HG03280 (cell line): ENCODE measurements around the gene WDR59.
"Not testable (repeated sequence)": the region's sequence is repeated elsewhere in the genome, so short reads cannot be mapped to it uniquely, and the experiment has no call there.

Experiments
- ATAC-seq: cut with Tn5 transposase; IDR thresholded peaks from one replicate; pipeline ENCODE4 v1.9.1; 2021; ENCODE audit warnings: mild to moderate bottlenecking, moderate library complexity; ENCODE audit not compliant: unreplicated experiment

The WDR59 gene

GRCh38 chr16:75012380-75013081 is 27.6 kb upstream of the WDR59 start:
- no peak for ATAC-seq

DNA sequence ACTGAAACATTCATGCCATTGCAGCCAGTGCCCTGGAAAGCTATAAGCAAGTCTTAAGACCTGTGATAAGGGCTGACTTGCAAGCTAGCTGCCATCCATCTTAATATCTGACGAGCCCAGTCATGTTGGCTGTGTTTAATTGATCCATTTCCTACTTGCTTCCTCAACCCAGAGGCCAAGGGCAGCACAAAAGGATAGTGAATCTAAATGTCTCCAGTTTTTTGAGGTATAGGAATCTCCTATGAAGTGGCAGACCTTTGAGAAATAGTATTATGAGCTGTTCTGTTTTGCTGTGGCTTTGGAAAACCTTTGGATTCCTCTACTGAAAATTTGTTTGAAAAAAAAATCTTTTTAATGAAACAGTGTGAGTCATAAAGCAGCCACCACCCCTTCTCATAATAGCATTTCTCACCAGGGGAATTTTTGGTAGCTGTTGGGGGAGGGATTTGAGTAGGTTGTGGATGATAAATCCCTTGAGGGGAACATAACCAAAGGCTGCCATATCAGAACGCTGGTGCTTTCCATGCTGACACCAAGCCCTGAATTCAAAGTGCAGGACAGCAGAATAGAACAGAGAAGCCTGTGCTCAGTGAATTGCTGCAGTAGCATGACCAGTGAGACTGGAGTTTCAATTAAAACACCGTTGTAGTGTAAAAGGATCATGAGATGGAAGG is 26.8 kb upstream of the WDR59 start:
- no peak for ATAC-seq

DNA sequence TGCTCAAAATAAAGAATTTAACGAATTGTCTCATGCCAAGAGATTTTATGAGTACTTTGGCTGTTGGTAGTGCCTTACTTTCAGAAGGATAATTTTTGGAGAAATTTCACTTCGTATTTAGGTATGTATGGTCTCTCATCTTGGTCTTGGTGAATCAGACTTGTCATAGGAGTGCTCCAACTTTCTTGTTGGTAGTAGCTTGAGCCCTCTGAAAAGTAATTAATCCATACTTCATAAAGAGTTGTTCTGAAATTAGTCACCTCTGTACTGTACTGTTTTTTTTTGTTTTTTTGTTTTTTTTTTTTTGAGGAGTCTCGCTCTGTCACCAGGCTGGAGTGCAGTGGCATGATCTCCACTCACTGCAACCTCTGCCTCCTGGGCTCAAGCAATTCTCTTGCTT is 25.5 kb upstream of the WDR59 start:
- no peak for ATAC-seq

GRCh38 chr16:75007443-75007842 is 22.5 kb upstream of the WDR59 start:
- ATAC-seq = no peak

DNA sequence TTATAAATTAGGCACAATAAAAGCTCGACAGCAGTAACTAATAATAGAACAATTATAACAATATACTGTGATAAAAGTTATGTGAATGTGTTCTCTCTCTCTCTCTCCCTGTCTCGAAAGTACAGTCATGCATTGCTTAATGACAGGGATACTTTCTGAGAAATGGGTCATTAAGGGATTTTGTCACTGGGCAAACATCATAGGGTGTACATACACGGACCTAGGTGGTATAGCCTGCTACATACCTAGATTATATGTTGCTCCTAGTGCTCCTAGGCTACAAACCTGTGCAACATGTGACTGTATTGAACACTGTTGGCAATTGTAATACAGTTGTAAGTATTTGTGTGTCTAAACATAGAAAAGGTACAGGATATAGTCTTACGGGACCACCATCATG is 20.8 kb upstream of the WDR59 start:
- no peak for ATAC-seq

- no peak for ATAC-seq
Measured at GRCh38 chr16:75004460-75004859, 19.5 kb upstream of the WDR59 start.

- no peak for ATAC-seq
Measured at GRCh38 chr16:75003931-75004330, 19.0 kb upstream of the WDR59 start.

DNA sequence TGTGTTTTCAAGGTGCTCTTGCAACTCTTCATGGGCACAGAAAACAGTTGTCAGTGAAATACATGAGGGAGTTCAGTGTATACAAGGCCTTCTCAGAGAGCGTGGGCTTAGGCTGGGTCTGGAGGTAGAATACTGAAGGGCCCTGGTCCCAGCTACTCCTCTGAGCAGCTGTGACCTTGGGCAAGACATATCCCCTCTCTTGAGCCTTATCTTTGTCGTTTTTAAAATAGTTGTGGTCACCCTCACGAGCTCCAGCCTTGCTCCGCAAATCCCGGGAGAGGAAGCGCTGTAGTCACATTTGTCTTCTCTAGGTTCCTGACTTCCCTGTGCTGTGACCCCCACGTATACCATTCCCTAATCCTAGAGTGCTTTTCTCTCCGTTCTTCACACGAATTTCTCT is 17.6 kb upstream of the WDR59 start:
- no peak for ATAC-seq

DNA sequence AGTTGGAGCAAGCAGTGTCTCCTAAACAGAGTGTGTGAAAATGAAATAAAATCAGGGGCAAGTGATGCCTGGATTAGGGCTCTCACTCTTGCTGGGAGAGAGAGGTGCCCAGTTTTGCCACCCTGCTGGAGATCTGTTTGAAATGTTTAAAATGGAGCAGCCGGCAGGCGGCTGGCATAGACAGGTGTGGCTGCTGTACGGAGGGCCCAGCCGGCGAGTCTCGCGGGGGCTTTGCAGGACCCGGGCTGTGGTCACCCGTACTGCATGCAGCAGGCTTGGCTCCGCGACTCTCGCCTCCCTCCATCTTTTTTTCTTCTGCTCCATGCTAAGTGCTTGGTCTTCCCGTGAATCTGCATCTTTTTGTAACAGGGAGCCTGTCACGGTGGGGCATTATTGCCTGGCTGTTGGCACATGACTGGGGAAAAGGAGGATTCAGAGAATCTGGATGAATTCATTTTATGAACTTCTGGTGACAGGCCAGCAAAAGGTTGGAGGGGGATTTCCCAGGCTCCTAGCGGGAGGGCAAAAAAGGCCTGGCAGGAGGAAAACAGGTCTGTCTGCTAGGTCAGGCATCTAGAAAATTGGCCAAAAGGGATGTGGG is 15.7 kb upstream of the WDR59 start:
- ATAC-seq = no peak

GRCh38 chr16:74999609-75000480 is 14.9 kb upstream of the WDR59 start:
- ATAC-seq = no peak

GRCh38 chr16:74999219-74999608 is 14.3 kb upstream of the WDR59 start:
- ATAC-seq = peak; percentile 43

DNA sequence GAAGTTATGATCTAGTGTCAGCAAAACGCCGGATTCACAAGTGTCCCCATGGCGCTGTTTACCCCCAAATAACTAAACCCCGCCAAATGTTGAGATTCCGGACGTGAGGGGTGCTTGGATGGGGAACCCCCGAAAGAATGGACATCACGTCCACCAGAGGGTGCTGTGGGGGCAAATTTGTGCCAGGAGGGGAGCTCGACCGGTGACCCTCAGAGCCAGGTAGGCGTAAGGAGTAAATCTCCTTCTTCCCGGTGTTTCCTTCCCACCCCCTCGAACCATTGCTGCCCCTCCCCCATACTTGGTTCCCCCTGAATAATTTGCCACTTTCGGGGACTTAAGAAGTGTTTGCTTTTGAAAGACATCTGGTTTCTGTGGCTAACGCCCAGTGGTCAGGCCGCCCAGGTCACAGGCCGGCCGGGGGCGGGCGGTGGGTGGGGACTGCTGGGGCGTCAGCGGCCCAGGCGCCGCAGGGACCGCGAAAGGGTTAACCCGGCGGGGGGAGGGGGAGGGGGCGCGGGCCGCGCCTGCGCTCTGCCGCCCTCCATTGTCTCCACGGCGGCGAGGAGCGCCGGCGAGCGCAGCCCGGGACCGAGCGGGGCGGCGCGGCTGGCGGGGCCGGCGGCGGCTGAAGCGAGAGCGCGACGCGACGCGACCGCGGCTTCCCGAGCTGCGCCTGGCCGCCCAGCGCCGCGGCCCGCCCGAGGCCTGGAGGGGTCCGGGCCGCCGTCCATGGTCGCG is 13.7 kb upstream of the WDR59 start, which contains the start of gene ZNRF1:
ZNRF1 (plus strand) TSS at position 544 of the 738 bp plus-strand sequence. CDS start 648 bp downstream, outside the sequence.
- ATAC-seq = peak; percentile 68

DNA sequence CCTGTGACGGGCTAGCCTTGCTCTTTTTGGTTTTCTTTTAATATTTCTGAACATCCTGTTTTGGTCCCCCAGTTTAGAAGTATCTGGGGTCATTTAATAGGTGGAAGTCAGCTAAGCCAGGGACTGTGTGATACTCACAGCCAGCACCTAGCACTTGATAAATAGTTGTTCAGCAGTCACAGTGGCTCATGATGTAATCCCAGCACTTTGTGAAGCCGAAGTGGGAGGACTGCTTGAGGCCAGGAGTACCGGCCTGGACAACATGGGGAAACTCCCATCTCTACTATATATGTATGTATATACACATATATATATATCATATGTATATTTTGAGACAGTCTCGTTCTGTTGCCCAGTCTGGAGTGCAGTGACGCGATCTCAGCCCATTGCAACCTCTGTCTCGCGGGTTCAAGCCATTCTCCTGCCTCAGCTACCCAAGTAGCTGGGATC is 12.1 kb upstream of the WDR59 start:
- ATAC-seq = no peak

DNA sequence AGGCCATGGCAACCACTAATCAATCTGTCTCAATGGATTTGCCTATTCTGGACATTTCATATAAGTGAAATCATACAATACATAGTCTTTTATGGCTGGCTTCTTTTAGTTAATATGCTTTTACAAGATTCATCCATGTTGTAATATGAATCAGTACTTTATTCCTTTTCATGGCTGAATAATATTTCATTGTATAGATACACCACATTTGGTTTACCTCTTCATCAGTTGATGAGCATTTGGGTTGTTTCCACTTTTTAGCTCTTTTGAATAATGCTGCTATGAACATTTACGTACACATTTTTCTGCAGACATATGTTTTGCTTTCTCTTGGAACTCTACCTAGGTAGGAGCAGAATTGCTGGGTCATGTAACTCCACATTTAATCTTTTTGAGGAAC is 11.1 kb upstream of the WDR59 start:
- no peak for ATAC-seq

DNA sequence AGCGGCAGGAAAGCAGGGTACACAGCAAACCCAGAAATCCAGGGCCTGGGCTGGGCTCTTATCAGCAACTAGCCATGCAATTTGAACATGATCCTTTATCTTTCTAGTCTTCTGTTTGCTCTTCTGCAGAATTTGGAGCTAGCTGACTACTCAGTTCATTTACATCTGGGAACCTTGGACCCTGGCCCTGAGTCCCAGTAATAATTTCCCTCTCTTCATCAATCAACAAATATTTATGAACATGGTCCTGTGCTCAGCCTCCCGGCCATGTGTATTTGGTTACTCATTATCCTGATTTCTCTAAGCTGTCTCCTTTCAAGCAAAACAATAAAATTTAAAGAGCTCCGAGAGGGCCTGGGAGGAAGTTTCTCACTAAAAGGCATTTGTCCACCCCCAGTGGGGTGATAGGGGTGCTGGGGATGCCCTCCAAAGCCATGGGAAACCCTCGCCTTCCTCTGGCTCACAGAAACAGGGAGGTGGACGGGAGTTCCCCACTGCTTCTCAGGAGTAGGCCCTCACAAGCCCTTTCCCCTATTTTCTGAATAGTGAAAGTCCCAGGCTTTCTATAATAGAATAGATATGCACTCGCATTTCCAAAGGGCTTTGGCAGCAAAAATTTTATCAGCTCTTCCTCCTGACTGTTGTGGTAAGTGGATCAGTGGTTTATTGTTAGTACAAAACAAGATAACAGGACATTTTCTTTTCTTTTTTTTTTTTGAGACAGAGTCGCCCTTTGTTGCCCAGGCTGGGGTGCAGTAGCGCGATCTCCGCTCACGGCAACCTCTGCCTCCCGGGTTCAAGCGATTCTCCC is 6.9 kb upstream of the WDR59 start:
- ATAC-seq = no peak

GRCh38 chr16:74991268-74991592 is 6.3 kb upstream of the WDR59 start:
- no peak for ATAC-seq

DNA sequence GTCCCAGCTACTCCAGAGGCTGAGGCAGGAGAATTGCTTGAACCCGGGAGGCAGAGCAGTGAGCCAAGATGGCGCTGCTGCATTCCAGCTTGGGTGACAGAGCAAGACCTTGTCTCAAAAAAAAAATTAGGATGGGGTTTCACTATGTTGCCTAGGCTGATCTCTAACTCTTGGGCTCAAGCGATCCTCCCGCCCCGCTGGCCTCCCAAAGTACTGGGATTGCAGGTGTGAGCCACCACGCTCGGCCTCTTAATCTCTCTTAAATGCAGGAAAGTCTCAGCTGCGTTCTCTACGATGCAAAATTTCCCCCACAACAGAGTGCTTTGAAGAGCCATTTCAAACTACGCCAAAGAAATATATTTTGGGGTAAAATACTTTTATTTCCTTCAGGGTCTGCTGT is 5.9 kb upstream of the WDR59 start:
- ATAC-seq = no peak

DNA sequence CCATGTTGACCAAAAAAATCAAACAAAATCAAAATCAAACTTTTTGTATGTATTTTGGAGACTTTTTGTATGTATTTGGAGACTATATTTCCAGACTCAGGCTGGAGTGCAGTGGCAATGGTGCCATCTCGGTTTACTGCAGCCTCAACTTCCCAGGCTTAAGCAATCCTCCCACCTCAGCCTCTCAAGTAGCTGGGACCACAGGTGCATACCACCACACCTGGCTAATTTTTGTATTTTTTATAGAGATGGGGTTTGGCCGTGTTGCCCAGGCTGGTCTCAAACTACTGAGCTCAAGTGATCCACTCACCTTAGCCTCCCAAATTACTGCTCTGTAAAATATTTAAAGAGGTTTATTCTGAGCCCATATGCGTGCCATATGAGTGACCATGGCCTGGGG is 4.9 kb upstream of the WDR59 start:
- ATAC-seq = not testable (repeated sequence)

- no peak for ATAC-seq
Measured at GRCh38 chr16:74987027-74987681, 2.2 kb upstream of the WDR59 start.
